NCI-H510A (cell line): ENCODE measurements around the gene UMAD1.
A peak's percentile ranks its signal among the peaks of the same experiment; 100 is the strongest.
"Not testable (repeated sequence)": the region's sequence is repeated elsewhere in the genome, so short reads cannot be mapped to it uniquely, and the experiment has no call there.

Source experiments
- DNase-seq: peaks from one replicate; lab custom pipeline; 2025; lab: John Stamatoyannopoulos, UW

The UMAD1 gene

GRCh38 chr7:7652798-7653540, 12.4 kb downstream of the UMAD1 start:
- DNase-seq = no peak

GRCh38 chr7:7653593-7654187, 13.1 kb downstream of the UMAD1 start:
- DNase-seq = no peak

GRCh38 chr7:7654964-7655715, 14.6 kb downstream of the UMAD1 start:
- DNase-seq = no peak

GRCh38 chr7:7656459-7656858, 15.9 kb downstream of the UMAD1 start:
- not testable (repeated sequence) for DNase-seq

GRCh38 chr7:7662527-7662926, 22.0 kb downstream of the UMAD1 start:
- DNase-seq = no peak

- no peak for DNase-seq
Observed at GRCh38 chr7:7664291-7664690, 23.7 kb downstream of the UMAD1 start.

- DNase-seq = no peak
Observed at GRCh38 chr7:7665031-7665430, 24.5 kb downstream of the UMAD1 start.

- no peak for DNase-seq
Observed at GRCh38 chr7:7667187-7667586, 26.6 kb downstream of the UMAD1 start.

- DNase-seq = no peak
Observed at GRCh38 chr7:7668706-7669105, 28.2 kb downstream of the UMAD1 start.

GRCh38 chr7:7670490-7670889, 29.9 kb downstream of the UMAD1 start:
- DNase-seq = no peak

GRCh38 chr7:7671361-7671760, 30.8 kb downstream of the UMAD1 start:
- no peak for DNase-seq

- no peak for DNase-seq
Observed at GRCh38 chr7:7672545-7673239, 32.1 kb downstream of the UMAD1 start.

GRCh38 chr7:7673240-7673550, 32.6 kb downstream of the UMAD1 start:
- DNase-seq = no peak

GRCh38 chr7:7675686-7676085, 35.1 kb downstream of the UMAD1 start:
- DNase-seq = no peak

- DNase-seq = not testable (repeated sequence)
Observed at GRCh38 chr7:7679640-7680039, 39.1 kb downstream of the UMAD1 start.

GRCh38 chr7:7681191-7681935, 40.8 kb downstream of the UMAD1 start:
- DNase-seq = peak; percentile 19

- DNase-seq = no peak
Observed at GRCh38 chr7:7681936-7682329, 41.4 kb downstream of the UMAD1 start.

GRCh38 chr7:7682861-7683260, 42.3 kb downstream of the UMAD1 start:
- DNase-seq = no peak

- no peak for DNase-seq
Observed at GRCh38 chr7:7686811-7687508, 46.4 kb downstream of the UMAD1 start.

GRCh38 chr7:7687800-7688199, 47.2 kb downstream of the UMAD1 start:
- DNase-seq = no peak

GRCh38 chr7:7688310-7688709, 47.8 kb downstream of the UMAD1 start:
- DNase-seq = no peak
